Measurements from ENCODE around the gene ASCC3.
A peak's percentile ranks its signal among the peaks of the same experiment; 100 is the strongest.
"Not testable (repeated sequence)": the region's sequence is repeated elsewhere in the genome, so short reads cannot be mapped to it uniquely, and the experiment has no call there.

ASCC3 gene

DNA sequence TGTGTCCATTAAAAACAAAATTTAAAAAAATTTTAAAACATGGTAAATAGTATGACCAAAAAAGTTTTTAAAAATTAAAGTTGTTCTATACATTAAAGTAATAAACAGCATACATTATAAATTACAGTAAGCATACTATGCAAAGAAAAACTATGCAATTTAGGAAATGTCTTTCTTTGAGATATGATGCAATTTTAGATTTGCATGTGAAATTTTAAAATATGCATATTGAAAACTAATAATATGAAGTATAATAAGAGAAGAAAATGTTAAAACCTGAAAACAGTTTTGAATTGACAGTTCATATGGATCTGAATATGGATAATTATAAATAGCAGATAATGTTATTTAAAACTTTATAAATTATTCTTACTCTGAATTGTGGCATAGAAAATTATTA lies 43.1 kb downstream of the ASCC3 start:
- Histone ChIP-seq H4K91ac (ENCODE audit: low read length) (no peak overlapping the region), H3K23ac (ENCODE audit: low read length in 2 of 2) (no peak overlapping the region), H2BK12ac (ENCODE audit: low read length in 2 of 2) (no peak overlapping the region)

DNA sequence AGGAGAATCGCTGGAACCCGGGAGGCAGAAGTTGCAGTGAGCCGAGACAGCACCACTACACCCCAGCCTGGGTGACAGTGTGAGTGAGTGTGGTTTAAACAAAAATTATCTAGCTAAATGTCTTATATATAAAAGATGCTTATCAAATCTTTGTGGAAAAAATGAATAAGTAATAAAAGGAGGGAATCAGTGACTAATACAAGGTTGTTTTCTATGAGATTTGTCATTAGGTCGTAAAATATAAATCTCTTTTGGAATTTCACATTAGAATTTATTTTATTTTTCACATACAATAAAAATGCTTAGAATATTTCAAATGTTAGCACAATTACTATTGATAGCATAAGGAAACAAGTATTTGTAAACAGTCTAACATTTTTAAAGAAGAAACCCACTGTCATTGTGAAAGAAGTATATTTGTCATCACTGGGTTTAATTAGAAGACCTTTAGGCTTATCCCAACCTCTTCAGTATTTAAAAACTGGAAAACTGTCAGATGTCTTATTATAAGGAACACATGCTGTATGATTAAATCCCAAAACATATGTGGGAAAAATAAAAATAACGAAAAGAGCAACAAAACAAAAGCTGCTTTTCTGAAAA lies 47.1 kb downstream of the ASCC3 start:
- no peak overlapping the region for H3K18ac ChIP-seq (ENCODE audit: low read depth in 1 of 2, low read length in 2 of 2)

More for the DNA sequence above, 43.1 kb downstream of the ASCC3 start:
- no peak overlapping the region for H3K18ac ChIP-seq (ENCODE audit: low read depth in 1 of 2, low read length in 2 of 2)
- no peak overlapping the region for H2AFZ ChIP-seq (ENCODE audit: low read depth, low read length)
- H3K4me1 ChIP-seq (ENCODE audit: control insufficient read depth, insufficient read depth, low read depth, low read length): no peaks in the 10 kb centered on the region
- H4K8ac ChIP-seq (ENCODE audit: low read length): no peak overlapping the region
- no peak overlapping the region for H3K4me3 ChIP-seq (ENCODE audit: insufficient read depth in 1 of 2, low read depth in 1 of 2, low read length in 2 of 2)
- H3K14ac ChIP-seq (ENCODE audit: low read length in 2 of 2): no peak overlapping the region
- H2BK120ac ChIP-seq (ENCODE audit: low read depth, low read length): no peak overlapping the region
- H3K27me3 ChIP-seq (ENCODE audit: control insufficient read depth in 1 of 2, insufficient read depth in 1 of 2, low read length in 2 of 2): no peaks in the 10 kb centered on the region
- no peak overlapping the region for H3K4ac ChIP-seq (ENCODE audit: low read depth in 1 of 2, low read length in 2 of 2)
- no peak for DNase-seq
- peaks cover 8% of the 10 kb centered on the region for H3K79me1 ChIP-seq (replicated peaks; ENCODE audit: low read length, poor library complexity, severe bottlenecking)
- no peak overlapping the region for H2BK15ac ChIP-seq (ENCODE audit: low read depth, poor library complexity, severe bottlenecking)
- no peak overlapping the region for H3K9ac ChIP-seq (ENCODE audit: low read length)
- no peaks in the 10 kb centered on the region for H3K9me3 ChIP-seq (ENCODE audit: control insufficient read depth, low read length)
- H3K27ac ChIP-seq (ENCODE audit: low read length, poor library complexity, severe bottlenecking): no peak overlapping the region
- no peak overlapping the region for H2BK5ac ChIP-seq (ENCODE audit: low read depth, low read length, poor library complexity, severe bottlenecking)
- no peak overlapping the region for H3K4me2 ChIP-seq (ENCODE audit: low read length, poor library complexity, severe bottlenecking)
- H3K36me3 ChIP-seq (ENCODE audit: control insufficient read depth in 1 of 2, insufficient read depth in 2 of 2, low read depth in 1 of 2, low read length in 2 of 2): peaks cover 0 to 17% of the 10 kb centered on the region in 2 experiments
- H2AK5ac ChIP-seq (ENCODE audit: low read length, severe bottlenecking): no peak overlapping the region

DNA sequence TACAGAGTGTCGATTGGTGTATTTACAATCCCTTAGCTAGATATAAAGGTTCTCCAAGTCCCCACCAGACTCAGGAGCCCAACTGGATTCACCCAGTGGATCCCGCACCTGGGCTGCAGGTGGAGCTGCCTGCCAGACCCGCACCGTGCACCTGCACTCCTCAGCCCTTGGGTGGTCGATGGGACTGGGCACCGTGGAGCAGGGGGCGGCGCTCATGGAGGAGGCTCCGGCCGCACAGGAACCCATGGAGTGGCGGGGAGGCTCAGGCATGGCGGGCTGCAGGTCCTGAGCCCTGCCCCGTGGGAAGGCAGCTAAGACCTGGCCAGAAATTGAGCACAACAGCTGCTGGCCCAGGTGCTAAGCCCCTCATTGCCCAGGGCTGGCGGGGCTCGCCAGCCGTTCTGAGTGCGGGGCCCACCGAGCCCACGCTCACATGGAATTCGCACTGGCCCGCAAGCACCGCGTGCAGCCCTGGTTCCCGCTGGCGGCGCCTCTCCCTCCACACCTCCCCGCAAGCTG lies 52.0 kb downstream of the ASCC3 start:
- H3K14ac ChIP-seq (ENCODE audit: low read length in 2 of 2); H3K18ac ChIP-seq (ENCODE audit: low read depth in 1 of 2, low read length in 2 of 2); H3K9ac ChIP-seq (ENCODE audit: low read length); DNase-seq; H2BK120ac ChIP-seq (ENCODE audit: low read depth, low read length); H4K8ac ChIP-seq (ENCODE audit: low read length); H3K4me3 ChIP-seq (ENCODE audit: insufficient read depth in 1 of 2, low read depth in 1 of 2, low read length in 2 of 2); H3K9me3 ChIP-seq (ENCODE audit: control insufficient read depth, low read length); H2BK5ac ChIP-seq (ENCODE audit: low read depth, low read length, poor library complexity, severe bottlenecking); H3K27me3 ChIP-seq (ENCODE audit: control insufficient read depth in 1 of 2, insufficient read depth in 1 of 2, low read length in 2 of 2); H3K4ac ChIP-seq (ENCODE audit: low read depth in 1 of 2, low read length in 2 of 2); H3K4me2 ChIP-seq (ENCODE audit: low read length, poor library complexity, severe bottlenecking); H3K79me1 ChIP-seq (replicated peaks; ENCODE audit: low read length, poor library complexity, severe bottlenecking); H2BK15ac ChIP-seq (ENCODE audit: low read depth, poor library complexity, severe bottlenecking); H3K4me1 ChIP-seq (ENCODE audit: control insufficient read depth, insufficient read depth, low read depth, low read length); H2AFZ ChIP-seq (ENCODE audit: low read depth, low read length); H3K27ac ChIP-seq (ENCODE audit: low read length, poor library complexity, severe bottlenecking); H4K91ac ChIP-seq (ENCODE audit: low read length); H3K23ac ChIP-seq (ENCODE audit: low read length in 2 of 2); H2AK5ac ChIP-seq (ENCODE audit: low read length, severe bottlenecking); H2BK12ac ChIP-seq (ENCODE audit: low read length in 2 of 2): not testable (repeated sequence)
- WGBS: 98% methylated on average over 23 of the region's 27 CpGs
- peaks cover 10 to 11% of the 10 kb centered on the region in 2 experiments for H3K36me3 ChIP-seq (ENCODE audit: control insufficient read depth in 1 of 2, insufficient read depth in 2 of 2, low read depth in 1 of 2, low read length in 2 of 2)

More for the DNA sequence above, 47.1 kb downstream of the ASCC3 start:
- Histone ChIP-seq H4K8ac (ENCODE audit: low read length) (no peak overlapping the region), H3K27me3 (ENCODE audit: control insufficient read depth in 1 of 2, insufficient read depth in 1 of 2, low read length in 2 of 2) (no peaks in the 10 kb centered on the region), H3K23ac (ENCODE audit: low read length in 2 of 2) (no peak overlapping the region), H3K4ac (ENCODE audit: low read depth in 1 of 2, low read length in 2 of 2) (no peak overlapping the region), H2BK120ac (ENCODE audit: low read depth, low read length) (no peak overlapping the region), H3K36me3 (ENCODE audit: control insufficient read depth in 1 of 2, insufficient read depth in 2 of 2, low read depth in 1 of 2, low read length in 2 of 2) (peaks cover 4 to 21% of the 10 kb centered on the region in 2 experiments), H2BK5ac (ENCODE audit: low read depth, low read length, poor library complexity, severe bottlenecking) (no peak overlapping the region), H2BK15ac (ENCODE audit: low read depth, poor library complexity, severe bottlenecking) (no peak overlapping the region), H3K27ac (ENCODE audit: low read length, poor library complexity, severe bottlenecking) (no peak overlapping the region), H3K9me3 (ENCODE audit: control insufficient read depth, low read length) (no peaks in the 10 kb centered on the region), H3K4me3 (ENCODE audit: insufficient read depth in 1 of 2, low read depth in 1 of 2, low read length in 2 of 2) (no peak overlapping the region), H3K9ac (ENCODE audit: low read length) (no peak overlapping the region), H3K4me1 (ENCODE audit: control insufficient read depth, insufficient read depth, low read depth, low read length) (no peaks in the 10 kb centered on the region), H3K4me2 (ENCODE audit: low read length, poor library complexity, severe bottlenecking) (no peak overlapping the region), H3K79me1 (replicated peaks; ENCODE audit: low read length, poor library complexity, severe bottlenecking) (peaks cover 8% of the 10 kb centered on the region), H4K91ac (ENCODE audit: low read length) (no peak overlapping the region), H2AFZ (ENCODE audit: low read depth, low read length) (no peak overlapping the region), H2BK12ac (ENCODE audit: low read length in 2 of 2) (no peak overlapping the region), H2AK5ac (ENCODE audit: low read length, severe bottlenecking) (no peak overlapping the region), H3K14ac (ENCODE audit: low read length in 2 of 2) (no peak overlapping the region)
- peak; percentile 16 for DNase-seq
- WGBS: 100% methylated on average over 2 of the region's 5 CpGs

GRCh38 chr6:100823041-100823440 lies 58.1 kb downstream of the ASCC3 start:
- Histone ChIP-seq H3K18ac (ENCODE audit: low read depth in 1 of 2, low read length in 2 of 2) (no peak overlapping the region), H3K27me3 (ENCODE audit: control insufficient read depth in 1 of 2, insufficient read depth in 1 of 2, low read length in 2 of 2) (no peaks in the 10 kb centered on the region), H3K4me2 (ENCODE audit: low read length, poor library complexity, severe bottlenecking) (no peak overlapping the region), H2AK5ac (ENCODE audit: low read length, severe bottlenecking) (no peak overlapping the region), H3K23ac (ENCODE audit: low read length in 2 of 2) (no peak overlapping the region), H3K9me3 (ENCODE audit: control insufficient read depth, low read length) (no peaks in the 10 kb centered on the region), H2BK5ac (ENCODE audit: low read depth, low read length, poor library complexity, severe bottlenecking) (no peak overlapping the region), H3K4ac (ENCODE audit: low read depth in 1 of 2, low read length in 2 of 2) (no peak overlapping the region), H4K91ac (ENCODE audit: low read length) (no peak overlapping the region), H3K79me1 (replicated peaks; ENCODE audit: low read length, poor library complexity, severe bottlenecking) (peaks cover 5% of the 10 kb centered on the region), H2BK12ac (ENCODE audit: low read length in 2 of 2) (no peak overlapping the region), H4K8ac (ENCODE audit: low read length) (no peak overlapping the region), H3K4me3 (ENCODE audit: insufficient read depth in 1 of 2, low read depth in 1 of 2, low read length in 2 of 2) (no peak overlapping the region), H3K27ac (ENCODE audit: low read length, poor library complexity, severe bottlenecking) (no peak overlapping the region), H2BK120ac (ENCODE audit: low read depth, low read length) (no peak overlapping the region), H3K4me1 (ENCODE audit: control insufficient read depth, insufficient read depth, low read depth, low read length) (no peaks in the 10 kb centered on the region), H3K9ac (ENCODE audit: low read length) (no peak overlapping the region), H3K36me3 (ENCODE audit: control insufficient read depth in 1 of 2, insufficient read depth in 2 of 2, low read depth in 1 of 2, low read length in 2 of 2) (peaks cover 0 to 1% of the 10 kb centered on the region in 2 experiments), H2AFZ (ENCODE audit: low read depth, low read length) (no peak overlapping the region), H3K14ac (ENCODE audit: low read length in 2 of 2) (no peak overlapping the region), H2BK15ac (ENCODE audit: low read depth, poor library complexity, severe bottlenecking) (no peak overlapping the region)
- over 99% methylated on average over 3 of the region's 5 CpGs for WGBS
- DNase-seq: no peak

Data from mesenchymal stem cell (in vitro differentiated cells and primary cell).